GM12872 (cell line): ENCODE data around the gene SLC6A12.

Source experiments
- TF ChIP-seq, protein P1 (sequence below): IDR thresholded peaks from 3 replicates; pipeline ENCODE4 v1.5.1; 2011; ENCODE audit warnings: low read depth, mild to moderate bottlenecking, low read length, moderate library complexity; ENCODE audit not compliant: insufficient read depth

The SLC6A12 gene

DNA sequence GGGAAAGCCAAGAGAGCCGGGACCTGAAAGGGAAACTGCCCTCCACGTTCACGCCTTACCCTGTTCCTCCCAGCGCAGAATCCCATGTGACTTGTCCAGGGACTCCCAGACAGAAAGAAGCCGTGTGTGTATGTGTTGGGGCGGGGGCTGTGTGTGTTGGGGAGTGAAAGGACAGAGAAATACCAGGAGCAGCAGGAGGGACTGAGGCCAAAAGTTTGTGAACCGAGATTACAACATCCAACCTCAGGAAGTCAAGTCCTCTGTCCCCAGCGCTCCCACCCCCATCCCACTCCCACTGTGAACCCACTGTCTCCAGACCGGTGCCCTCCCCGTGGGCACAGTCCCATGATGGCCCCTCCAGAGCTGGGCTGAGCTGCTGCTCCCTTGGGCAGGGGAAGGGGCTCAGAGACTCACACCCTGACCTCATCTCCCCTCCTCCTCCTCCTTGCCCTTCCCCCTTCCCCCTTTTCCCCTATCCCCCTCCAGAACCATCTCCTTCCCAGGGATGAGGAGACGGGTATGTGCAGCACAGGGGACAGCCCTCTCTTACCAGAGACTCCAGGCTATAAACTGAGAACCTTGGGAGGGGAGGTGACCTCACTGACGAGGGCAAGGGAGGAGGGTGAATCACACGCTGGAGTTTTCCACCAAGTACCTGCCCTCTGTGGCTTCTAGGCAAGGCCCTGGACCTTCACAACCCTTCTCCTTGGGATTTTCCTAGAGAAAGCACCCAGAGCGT is at the start of gene SLC6A12:
Gene SLC6A12, minus strand, starts transcription at position 155 of the 739 bp plus-strand sequence. CDS start 4,171 bp downstream, outside the sequence.
- TF ChIP-seq, protein P1, sequence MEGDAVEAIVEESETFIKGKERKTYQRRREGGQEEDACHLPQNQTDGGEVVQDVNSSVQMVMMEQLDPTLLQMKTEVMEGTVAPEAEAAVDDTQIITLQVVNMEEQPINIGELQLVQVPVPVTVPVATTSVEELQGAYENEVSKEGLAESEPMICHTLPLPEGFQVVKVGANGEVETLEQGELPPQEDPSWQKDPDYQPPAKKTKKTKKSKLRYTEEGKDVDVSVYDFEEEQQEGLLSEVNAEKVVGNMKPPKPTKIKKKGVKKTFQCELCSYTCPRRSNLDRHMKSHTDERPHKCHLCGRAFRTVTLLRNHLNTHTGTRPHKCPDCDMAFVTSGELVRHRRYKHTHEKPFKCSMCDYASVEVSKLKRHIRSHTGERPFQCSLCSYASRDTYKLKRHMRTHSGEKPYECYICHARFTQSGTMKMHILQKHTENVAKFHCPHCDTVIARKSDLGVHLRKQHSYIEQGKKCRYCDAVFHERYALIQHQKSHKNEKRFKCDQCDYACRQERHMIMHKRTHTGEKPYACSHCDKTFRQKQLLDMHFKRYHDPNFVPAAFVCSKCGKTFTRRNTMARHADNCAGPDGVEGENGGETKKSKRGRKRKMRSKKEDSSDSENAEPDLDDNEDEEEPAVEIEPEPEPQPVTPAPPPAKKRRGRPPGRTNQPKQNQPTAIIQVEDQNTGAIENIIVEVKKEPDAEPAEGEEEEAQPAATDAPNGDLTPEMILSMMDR = no peak

DNA sequence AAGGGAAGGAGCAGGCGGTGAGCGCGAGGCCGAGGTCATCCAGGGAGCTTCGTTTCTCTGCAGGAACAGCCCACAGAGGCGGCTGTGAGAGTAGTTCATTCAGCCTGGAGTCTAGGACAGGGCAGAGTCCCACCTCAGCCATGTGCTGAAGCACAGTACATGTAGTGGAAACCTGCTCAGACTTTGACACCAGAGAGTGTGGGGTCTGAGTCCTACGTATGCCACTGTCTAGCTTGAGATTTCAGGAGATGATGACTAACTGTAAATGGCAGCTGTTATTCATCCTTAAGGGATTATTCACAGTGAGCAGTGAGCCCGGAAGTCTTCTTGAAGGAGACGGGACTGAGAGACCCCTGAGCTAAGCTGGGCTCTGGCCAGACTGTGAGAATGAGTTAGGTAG is 49.6 kb upstream of the SLC6A12 start:
- TF ChIP-seq, protein P1 = no peak

DNA sequence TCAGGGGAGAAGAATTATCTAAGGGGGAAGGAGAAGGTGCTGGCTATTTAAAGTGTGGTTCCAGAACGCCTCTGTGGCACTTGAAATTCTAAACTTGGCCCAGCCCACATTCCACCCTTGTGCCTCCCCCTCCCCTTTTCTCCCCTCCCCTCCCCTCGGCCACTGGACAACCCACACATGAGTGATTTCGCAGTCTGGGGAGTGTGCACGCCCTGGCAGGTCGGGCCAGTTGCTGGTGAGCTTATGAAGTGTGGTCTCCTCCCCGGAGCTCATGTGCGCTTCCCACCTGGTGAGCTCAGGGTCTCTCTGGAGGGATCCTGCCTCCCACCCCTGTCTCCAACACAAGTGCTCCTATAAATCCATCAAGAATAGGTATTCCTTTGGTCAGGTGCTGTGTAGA is 48.9 kb upstream of the SLC6A12 start, which contains the start of gene SLC6A13:
Gene SLC6A13, minus strand, starts transcription at position 20 of the 400 bp plus-strand sequence. CDS start 2,784 bp downstream, outside the sequence.
- TF ChIP-seq, protein P1 = no peak

DNA sequence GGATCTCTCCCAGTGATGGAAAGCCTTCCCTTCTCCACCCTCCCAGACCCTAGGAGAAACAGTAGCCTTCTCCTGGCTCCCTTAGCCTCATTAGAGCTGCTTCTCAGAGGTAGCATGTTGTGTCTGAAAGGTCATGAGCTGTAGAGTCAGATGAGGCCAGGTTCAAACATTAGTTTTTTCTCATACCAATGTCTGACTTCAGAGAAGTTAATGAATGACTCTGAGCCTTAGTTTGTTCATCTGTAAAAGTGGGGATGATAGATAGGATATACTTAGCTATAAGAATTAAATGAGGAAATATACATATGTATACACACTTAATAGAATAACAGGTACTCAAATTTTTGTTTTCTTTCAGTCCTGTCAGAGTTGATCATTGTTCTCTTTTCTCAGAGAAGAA is 48.2 kb upstream of the SLC6A12 start:
- TF ChIP-seq, protein P1 = no peak

DNA sequence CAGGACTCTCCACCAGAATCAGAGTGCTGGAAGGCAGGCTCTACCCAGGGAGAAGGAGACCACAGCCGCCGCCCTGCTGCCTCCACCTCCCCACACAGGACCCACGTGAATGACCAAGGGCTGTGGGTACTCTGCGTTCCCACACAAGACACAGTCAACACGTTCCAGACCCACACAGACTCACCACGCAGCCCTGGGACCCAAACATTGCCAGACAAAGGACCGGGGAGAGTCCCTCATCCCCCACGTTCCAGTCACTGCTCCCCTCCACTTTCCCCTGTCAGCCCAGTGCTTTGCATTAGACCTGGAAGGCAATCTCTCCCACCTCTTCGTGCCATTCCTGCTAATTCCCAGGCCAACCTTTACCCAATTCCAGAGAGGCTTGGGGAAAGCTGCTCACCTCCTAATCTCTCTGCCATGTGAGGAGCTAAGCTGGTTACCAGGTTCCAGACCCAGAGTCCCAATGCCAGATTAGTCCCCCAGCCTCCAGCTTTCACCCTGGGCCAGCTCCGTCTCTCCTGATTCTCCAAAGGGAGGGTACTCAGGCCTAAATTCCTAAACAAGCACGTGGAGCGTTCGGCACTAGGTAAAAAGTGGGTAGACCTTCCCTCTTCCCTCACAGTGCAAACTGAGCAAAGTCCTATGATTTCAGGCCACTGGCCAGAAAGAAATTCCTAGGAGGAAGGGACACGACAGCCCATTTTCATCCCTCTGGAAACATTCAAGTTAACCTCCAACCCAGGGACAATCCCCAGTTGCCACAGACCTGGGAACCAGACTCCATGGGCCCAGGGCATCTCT is 43.8 kb upstream of the SLC6A12 start:
- TF ChIP-seq, protein P1 = no peak

DNA sequence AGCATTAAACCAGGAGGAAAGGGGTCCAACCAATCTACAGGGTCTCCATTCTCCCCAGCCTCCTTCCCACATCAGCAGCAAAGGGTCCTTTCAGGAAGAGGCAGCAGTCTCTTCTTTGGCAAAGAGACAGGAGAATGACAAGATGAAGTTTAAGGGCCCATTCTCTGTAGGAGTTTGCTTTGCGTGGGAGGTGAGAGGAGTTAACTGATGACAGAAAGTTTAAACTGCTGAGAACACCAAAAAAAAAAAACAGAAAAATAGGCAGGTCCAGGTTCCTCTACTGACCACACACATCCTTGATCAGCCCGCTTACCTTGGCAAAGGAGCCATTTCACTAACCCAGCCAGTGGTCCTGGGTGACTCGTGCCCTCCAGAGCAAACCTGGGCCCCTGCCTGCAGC is 43.0 kb upstream of the SLC6A12 start:
- TF ChIP-seq, protein P1 = no peak

DNA sequence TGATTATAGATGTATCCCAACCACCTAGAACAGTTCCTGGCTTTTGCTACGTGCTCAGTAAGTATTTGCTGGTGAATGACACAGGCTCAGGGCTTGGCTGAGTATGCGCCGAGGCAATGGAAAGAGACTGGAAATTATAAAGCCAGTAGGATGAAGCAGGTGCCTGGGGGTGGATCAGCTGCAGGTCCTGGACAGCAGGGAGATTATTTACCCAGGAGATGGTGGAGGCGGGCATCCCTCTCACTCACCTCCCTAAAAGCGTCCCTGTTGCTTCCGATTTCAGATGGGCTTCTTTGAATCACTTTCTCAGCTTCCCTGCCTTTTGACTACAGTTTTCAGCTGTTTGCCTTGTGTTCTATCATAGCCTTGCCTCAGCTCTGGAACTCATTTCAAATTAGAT is 42.3 kb upstream of the SLC6A12 start:
- TF ChIP-seq, protein P1 = no peak
